ENCODE data around the gene THAP10.
"Not testable (repeated sequence)": the region's sequence is repeated elsewhere in the genome, so short reads cannot be mapped to it uniquely, and the experiment has no call there.

THAP10 gene

DNA sequence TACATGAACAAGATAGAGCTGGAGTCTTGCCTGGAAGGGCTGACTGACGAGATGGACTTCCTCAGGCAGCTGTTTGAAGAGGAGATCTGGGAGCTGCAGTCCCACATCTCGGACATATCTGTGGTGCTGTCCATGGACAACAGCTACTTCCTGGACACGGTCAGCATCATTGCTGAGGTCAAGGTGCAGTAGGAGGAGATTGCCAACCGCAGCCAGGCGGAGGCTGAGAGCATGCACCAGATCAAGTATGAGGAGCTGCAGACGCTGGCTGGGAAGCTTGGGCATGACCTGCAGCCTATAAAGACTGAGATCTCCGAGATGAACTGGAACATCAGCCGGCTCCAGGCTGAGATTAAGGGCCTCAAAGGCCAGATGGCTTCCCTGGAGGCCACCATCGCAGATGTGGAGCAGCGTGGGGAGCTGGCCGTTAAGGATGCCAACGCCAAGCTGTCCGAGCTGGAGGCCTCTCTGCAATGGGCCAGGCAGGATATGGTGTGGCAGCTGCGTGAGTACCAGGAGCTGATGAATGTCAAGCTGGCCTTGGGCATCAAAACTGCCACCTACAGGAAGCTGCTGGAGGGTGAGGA lies 32.8 kb downstream of the THAP10 start:
- TF ChIP-seq, protein P1, sequence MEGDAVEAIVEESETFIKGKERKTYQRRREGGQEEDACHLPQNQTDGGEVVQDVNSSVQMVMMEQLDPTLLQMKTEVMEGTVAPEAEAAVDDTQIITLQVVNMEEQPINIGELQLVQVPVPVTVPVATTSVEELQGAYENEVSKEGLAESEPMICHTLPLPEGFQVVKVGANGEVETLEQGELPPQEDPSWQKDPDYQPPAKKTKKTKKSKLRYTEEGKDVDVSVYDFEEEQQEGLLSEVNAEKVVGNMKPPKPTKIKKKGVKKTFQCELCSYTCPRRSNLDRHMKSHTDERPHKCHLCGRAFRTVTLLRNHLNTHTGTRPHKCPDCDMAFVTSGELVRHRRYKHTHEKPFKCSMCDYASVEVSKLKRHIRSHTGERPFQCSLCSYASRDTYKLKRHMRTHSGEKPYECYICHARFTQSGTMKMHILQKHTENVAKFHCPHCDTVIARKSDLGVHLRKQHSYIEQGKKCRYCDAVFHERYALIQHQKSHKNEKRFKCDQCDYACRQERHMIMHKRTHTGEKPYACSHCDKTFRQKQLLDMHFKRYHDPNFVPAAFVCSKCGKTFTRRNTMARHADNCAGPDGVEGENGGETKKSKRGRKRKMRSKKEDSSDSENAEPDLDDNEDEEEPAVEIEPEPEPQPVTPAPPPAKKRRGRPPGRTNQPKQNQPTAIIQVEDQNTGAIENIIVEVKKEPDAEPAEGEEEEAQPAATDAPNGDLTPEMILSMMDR (IDR thresholded peaks at IDR 0.05; ENCODE audit: borderline replicate concordance, control extremely low read depth, extremely low read depth, insufficient read depth, missing control alignments): no peak
- in situ Hi-C loops (cut with MboI; ENCODE audit: low sequenced_read_pairs, unreplicated experiment): no loop called here
- no peak for DNase-seq (ENCODE audit: low spot score)

DNA sequence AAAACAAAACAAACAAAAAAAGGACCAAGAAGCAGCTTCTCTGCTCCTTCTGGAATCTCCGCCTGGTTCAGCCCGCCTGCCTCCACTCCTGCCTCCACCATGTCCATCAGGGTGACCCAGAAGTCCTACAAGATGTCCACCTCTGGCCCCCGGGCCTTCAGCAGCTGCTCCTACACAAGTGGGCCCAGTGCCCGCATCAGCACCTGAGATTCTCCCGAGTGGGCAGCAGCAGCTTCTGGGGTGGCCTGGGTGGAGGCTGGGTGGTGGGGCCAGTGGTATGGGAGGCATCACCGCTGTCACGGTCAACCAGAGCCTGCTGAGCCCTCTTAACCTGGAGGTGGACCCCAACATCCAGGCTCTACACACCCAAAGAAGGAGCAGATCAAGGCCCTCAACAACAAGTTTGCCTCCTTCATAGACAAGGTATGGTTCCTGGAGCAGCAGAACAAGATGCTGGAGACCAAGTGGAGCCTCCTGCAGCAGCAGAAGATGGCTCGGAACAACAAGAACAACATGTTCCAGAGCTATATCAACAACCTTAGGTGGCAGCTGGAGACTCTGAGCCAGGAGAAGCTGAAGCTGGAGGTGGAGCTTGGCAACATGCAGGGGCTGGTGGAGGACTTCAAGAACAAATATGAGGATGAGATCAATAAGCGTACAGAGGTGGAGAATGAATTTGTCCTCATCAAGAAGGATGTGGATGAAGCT lies 33.5 kb downstream of the THAP10 start:
- in situ Hi-C loops (cut with MboI; ENCODE audit: low sequenced_read_pairs, unreplicated experiment); DNase-seq (ENCODE audit: low spot score): not testable (repeated sequence)

DNA sequence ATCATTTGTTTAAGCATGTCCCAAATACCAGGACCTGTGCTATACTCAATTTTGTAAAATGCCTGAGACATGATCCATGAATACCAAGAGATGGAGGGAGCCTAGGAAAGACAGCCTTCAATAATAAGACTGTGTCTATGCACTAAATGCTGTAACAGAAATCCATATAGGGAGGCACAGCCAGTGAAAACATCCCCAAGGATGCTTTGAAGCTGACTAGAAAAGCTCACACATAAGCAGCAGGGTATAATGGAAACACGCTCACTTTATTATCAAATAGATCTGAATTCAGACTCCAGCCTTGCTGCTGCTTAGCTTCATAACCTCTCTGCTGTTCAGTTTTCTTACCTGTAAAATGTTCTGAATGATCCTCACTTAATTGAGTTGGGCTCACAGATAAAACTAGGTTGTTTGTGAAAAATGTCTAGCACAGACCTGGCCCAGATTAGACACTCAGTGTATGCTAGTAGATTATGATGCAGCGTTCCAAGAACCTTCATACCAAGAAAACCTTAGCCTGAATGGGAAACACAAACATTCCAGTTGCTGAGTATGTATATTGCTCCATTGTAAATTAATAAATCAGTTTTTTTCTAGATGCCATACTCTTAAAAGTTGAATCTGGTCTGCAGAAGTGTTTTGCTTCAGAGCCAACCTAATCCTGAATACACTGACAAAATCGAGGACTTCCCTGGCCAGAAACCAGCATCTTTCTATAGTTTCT lies 34.5 kb downstream of the THAP10 start:
- DNase-seq (ENCODE audit: low spot score): no peak
- TF ChIP-seq, protein P1 (IDR thresholded peaks at IDR 0.05; ENCODE audit: borderline replicate concordance, control extremely low read depth, extremely low read depth, insufficient read depth, missing control alignments): no peak
- in situ Hi-C loops (cut with MboI; ENCODE audit: low sequenced_read_pairs, unreplicated experiment): no loop called here

DNA sequence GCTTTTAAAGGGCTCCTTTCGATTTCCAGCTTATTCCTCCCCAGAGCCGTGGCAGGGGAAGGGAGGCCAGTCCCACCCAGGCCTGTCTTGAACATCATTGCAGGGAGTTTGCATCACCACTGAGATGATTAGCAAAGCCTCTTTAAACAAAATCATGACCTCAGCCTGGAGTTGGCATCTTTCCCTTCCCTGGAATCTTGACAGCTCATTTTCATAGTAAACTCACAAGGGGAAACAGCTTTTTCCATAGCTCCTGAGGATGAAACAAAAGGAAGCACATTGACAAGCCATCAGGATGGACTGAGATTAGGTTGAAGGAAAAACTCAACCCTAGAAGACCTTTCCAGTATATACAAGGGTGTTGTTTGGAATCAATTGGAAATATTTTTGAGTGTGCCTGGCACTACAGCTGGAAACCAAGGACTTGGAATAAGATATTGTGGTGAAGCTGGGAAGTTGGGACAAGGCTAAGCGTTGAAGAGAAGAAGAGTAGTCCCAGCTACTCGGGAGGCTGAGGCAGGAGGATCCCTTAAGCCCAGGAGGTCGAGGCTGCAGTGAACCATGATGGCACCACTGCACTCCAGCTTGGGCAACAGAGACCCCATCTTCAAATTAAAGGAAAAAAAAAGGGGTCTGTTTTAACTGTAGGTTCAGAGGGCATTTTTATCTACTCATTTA lies 35.2 kb downstream of the THAP10 start:
- in situ Hi-C loops (cut with MboI; ENCODE audit: low sequenced_read_pairs, unreplicated experiment): no loop called here
- no peak for DNase-seq (ENCODE audit: low spot score)

DNA sequence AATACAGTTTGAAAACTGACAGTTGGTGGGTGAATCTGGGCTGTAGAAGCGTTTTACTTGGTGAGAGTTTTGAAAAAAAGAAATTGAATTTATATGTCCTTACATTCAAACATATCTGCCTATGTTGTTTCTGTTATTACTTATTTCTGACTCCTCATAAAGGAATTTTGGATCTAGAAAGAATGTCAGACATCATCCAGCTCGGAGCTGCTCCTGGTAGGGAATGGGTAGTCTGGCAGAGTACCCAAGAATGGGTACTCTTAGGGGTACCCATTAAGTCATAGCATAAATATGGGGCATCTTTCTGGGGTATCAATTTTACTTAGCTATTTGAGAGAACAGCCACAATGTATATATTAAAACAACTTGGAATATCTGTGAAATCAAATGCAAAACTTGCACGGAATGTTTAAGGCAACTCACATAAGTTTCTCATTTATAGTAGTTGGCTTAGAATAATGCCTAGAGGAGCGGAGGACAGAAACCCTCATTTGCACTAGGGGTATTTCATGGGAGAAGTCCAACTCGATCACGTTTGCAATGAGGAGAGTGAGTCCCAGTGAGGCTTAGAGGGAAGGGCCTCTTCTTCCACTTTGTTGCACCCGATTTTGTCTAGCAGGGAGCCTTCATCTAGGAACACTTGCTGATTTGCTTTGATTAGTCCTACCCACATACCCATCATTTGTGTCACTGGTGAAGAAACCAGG lies 35.9 kb downstream of the THAP10 start:
- TF ChIP-seq, protein P1 (IDR thresholded peaks at IDR 0.05; ENCODE audit: borderline replicate concordance, control extremely low read depth, extremely low read depth, insufficient read depth, missing control alignments): no peak
- in situ Hi-C loops (cut with MboI; ENCODE audit: low sequenced_read_pairs, unreplicated experiment): no loop called here
- no peak for DNase-seq (ENCODE audit: low spot score)

More for the DNA sequence above, 35.2 kb downstream of the THAP10 start:
- TF ChIP-seq, protein P1 (IDR thresholded peaks at IDR 0.05; ENCODE audit: borderline replicate concordance, control extremely low read depth, extremely low read depth, insufficient read depth, missing control alignments): no peak

DNA sequence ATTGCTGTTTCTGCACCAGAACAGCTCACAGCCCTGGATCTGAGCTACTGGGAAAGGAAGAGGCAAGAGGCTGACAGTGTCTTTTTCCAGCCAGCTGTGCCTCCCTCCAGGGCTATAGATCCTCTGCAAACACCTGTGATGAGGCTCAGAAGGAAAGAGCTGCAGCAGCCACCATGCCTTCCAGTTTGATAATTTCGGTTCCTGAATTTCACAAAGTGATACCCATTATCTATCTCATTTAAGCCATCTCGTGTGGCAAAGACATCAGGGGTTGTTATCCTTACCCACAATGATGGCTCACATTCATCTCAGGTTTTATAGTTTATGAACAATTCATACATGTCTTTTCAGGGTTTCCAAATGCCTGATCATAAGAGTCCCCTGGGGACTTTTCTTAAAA lies 36.5 kb downstream of the THAP10 start:
- DNase-seq (ENCODE audit: low spot score): no peak
- in situ Hi-C loops (cut with MboI; ENCODE audit: low sequenced_read_pairs, unreplicated experiment): no loop called here
- TF ChIP-seq, protein P1 (IDR thresholded peaks at IDR 0.05; ENCODE audit: borderline replicate concordance, control extremely low read depth, extremely low read depth, insufficient read depth, missing control alignments): no peak

Data from GM13976 (cell line).